NOMO-1 treated with DMSO at 0.1 percent for 48 hours (cell line): Measurements from ENCODE around the gene TMEM132D.
"Not testable (repeated sequence)": the region's sequence is repeated elsewhere in the genome, so short reads cannot be mapped to it uniquely, and the experiment has no call there.

Source experiments
- DNase-seq: peaks from one replicate; lab custom pipeline; 2025; ENCODE audit not compliant: unreplicated experiment; lab: John Stamatoyannopoulos, UW

TMEM132D gene

DNA sequence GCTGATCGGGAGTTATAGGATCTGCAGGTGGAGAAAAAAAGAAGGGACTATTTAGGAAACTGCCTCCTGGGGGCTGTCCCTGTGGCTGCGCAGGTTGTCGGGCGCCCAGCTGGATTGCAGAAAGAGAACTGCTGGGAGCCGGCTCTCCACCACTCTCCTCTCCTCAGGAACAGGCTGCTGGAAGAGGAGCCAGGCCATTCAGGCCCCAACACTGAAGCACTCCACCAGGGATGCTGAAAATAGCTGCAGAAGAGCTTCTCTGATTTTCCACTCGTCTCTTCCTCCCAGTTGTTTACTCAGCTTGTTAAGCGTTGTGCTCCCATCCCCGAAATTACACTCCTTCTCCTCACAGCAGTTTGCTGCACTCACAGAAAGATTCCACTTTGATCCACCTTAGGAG is 703.2 kb downstream of the TMEM132D start:
- no peak for DNase-seq

DNA sequence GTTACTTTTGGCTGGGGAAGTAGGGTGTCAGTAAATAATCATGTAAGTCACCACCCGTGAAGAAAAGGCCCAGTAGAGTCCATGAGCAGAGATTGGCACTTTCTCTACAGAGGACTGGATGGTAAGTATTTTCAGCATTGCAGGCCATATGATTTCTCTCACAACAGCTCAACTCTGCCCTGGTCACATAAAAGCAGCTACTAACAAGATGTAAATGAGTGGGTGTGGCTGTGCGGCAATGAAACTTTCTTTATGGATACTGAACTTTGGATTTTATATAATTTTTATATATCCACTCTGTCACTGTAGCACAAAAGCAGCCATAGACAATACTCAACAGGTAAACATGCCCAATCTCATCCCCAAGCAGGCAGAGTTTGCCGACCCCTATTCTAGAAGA is 706.9 kb downstream of the TMEM132D start:
- DNase-seq, result no peak

DNA sequence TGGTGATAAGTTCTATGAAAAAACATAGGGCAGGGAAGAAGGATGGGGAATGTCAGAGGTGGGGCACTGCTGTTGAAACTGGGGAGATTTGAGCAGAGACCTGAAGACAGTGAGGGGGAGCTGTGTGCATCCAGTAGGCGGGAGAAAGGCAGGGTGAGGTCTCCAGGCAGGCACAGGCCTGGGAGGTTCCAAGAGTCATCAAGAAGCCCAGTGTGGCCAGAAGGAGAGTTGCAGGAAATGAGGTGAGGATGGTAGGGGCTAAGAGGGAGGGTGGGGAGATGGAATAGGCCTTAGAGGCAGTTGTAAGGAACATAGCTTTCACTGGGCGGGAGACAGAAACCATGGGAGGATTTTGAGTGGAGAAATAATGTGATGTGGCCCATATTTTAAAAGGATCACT is 708.7 kb downstream of the TMEM132D start:
- DNase-seq, result no peak

DNA sequence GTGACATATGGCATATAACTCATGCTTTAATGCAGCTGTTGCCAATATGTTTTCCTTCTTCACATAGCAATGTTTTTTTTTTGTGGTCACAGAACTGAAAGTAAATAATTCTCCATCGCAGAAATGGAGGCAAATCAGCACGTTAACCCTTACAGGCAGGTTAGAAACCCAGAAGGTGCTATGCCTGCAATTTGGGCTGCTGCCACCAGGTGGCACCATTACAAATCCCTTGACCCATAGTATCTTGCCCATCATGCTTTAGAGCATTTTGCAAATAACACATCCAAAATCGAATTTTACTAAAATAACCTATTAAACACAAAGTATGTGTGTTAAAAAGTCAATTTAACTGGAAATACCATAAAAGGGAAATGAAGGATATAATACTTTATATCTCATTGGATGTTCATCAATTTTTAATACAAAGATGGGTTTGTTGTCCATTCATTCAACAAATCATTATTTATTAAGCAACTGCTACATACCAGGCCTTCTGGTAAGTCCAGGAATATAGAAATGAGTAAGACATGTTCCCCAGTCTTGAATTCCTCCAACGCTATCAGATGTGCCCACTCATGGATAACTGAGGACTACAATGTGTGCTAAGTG is 710.5 kb downstream of the TMEM132D start:
- no peak for DNase-seq

DNA sequence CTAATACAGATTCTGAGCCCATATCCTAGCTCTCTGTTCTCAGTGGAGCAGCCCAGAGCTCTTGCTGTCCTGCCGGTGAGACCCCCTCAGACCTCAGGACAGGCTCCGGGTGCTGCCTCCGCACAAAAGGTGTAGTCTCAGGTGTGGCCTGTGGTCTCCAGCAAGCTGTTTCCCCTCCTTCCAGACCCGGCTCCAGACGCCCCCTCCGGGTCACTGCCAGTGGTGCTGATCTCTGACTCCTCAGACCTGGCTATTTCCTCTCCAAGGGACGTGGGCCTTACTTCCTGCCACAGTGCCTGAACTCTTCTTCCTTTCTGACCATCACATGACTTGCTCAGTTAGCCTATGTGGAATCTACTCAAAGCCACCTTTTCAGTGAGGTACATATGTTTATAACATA is 713.0 kb downstream of the TMEM132D start:
- DNase-seq, result no peak

DNA sequence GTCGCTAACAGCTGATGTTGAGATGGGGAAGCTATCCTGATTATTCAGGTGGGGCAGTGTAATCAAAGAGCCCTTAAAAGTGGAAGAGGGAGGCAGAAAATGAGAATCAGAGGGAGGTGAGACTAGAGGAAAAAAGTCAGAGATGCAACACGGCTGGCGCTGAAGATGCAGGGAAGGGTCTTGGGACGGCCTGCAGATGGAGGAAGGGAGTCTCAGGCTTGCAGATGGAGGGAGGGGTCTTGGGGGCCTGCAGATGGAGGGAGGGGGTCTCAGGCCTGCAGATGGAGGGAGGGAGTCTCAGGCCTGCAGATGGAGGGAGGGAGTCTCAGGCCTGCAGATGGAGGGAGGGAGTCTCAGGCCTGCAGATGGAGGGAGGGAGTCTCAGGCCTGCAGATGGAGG is 713.9 kb downstream of the TMEM132D start:
- DNase-seq, result not testable (repeated sequence)

DNA sequence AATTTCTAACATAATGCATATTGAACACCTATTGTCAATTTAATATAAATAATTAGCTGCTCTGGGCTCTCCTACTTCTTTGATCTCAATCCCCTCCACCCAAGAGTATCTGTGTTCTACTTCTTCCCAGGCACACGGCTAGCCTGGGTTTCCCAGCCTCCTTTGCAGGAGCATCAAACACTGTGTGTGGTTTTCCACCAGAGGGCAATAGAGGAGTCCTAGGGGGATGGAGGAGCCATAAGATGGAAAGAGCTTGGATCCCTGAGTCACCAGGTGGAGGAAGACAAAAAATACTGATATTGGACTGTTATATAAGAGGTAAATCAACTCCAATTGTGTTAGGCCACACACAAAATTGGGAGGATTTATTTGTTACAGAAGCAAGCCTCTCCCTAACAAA is 716.9 kb downstream of the TMEM132D start:
- DNase-seq, result no peak

DNA sequence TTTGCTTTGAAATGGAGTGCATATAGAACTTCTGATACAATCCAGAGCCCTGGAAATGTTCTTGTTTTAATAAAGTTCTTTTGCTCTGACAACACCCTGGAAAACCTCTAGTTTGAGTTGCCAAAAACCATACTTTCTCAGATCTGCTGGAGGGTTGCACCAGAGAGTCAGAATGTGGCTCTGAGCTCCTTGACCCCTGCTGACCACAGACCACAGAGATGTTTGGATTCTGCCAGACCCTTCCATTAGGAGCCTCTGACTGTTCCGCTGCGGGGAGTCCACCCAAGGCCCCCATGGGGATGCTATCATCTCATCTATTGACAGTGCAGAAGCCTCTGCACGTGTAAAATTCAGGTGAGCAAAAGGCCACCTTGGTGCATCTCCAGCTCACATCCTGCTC is 718.0 kb downstream of the TMEM132D start:
- DNase-seq, result no peak

DNA sequence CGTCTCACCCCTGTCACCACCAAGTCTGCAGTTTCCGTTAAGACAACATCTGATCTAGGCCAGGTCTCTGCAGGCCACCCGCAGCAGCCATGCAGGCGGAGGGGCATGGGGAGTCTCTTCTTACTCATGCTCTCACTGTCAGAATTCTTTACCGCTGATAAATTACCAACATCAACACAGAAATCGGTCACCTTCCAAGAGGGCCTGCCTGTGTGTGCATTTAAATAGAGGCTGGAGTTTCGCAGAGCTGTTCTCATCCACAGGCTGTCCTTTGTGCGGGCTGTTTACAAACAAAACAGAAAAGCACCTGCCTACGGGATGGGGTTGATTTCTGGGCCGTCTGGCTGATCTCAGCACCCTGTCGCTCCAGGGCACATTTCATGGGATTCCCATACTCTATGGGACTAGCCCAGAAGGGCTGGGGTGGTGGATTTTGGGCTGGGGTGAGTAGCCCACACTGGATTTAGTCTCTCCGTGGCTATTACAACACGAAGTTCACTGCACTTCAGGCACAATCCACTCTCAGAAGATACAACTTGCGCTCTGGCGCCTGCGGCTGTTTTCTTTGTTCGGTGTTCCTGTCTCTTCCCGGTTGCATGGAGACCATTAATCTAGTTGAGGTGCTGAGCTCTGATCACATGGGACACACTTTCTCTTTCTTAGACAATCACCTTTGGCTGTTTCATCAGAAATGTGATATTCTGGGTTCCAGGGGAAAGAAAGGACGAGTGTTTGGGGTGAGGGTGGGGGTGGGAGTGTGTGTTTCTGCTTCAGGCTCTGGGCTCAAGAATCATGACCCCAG is 719.5 kb downstream of the TMEM132D start:
- no peak for DNase-seq

DNA sequence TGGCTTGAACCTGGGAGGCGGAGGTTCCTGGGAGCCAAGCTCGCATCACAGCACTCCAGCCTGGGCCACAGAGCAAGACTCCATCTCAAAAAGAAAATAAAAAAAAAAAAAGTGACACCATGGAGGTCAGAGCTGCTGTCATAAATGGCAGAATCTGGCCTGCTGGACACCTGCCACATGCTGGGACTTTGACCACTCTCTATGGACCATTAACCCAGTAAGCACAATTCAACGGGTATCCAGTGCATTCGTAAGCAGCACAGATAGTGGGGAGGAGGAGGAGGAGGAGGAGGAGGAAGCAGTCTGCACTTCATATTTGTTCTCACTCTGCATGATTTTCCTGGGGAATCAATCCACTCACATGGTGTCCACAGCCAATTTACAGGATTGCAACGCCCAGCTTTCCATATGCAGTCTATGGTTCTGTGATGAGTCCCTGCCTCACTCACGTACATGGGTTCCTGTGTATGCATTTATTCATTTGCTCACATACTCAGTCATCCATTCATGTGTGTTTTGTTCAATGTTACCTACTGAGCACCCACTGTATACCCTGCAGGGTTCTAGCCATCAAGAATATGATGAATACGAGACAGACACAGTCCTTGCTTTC is 723.8 kb downstream of the TMEM132D start:
- no peak for DNase-seq

DNA sequence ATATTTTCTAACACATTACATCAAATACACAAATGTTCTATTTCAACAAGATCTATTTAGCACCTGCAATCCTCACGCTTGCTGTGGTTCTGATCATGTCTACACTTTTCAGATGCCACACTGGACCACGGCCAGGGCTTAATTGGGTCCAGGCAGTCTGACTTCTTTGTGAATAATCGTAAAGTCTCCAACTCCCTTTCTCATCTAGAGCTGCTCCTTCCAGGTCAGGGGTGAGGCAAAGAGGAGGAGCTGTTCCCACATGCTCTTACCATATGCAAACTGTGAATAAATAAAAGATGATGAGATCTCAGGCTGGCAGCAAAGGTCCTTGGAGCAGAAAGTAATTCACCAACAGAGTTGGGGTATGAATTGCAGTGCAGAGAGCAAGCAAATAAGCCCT is 733.9 kb downstream of the TMEM132D start:
- no peak for DNase-seq

DNA sequence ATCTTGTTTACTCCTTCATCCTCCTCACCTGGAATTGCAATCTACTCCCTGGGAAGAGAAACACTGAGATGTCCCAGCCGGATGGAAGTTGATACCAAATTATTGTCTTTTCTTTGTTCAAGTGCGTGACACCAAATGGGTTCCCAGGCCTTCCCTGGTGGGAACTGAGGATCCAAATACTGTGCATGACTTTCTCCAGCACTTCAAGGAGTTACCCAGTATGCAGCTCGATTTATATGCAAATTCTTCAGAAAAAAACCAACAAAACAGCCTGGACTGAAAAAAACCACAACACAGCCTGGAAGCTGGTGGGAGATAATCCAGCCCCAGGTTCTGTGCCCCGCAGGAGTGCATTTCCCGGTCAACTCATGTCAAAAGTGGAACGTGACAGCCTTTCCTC is 740.0 kb downstream of the TMEM132D start:
- DNase-seq, result no peak

DNA sequence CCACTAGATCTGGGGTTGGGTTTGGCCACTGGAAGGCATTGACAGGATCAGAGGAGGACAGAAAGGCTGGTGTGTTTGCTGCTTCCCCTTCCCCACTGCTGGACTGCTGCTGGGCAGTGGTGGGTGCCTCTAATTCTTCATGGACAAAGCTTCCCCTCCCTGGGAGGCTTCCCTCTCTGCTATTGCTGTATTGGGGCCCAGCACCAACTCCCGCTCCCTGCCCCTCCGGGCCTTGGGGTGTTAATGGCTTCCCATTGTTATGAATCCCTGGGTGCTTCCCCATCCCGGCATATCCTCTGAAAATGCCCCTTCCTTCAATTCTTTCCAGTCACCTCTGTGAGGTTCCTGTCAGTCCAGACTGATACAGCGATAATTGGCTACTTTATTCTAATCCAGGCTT is 740.4 kb downstream of the TMEM132D start:
- DNase-seq, result no peak

DNA sequence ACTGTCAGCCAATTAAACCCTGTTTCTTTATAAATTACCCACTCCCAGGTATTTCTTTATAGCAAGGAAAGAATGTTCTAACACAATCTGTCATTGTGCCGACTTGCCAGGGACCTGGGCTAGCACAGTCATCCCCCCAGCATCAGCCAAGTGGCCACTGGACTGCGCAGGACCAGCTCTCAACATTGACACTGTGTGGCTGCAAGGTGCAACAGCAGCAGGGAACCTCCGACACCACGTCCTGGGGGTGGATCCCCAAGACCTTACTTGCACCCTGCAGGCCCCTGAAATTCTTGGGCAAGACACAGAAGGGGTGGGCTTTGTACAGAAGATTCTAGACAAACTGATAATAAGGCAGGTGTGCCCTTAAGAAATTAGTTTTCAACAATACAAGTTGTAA is 741.0 kb downstream of the TMEM132D start:
- DNase-seq, result no peak

DNA sequence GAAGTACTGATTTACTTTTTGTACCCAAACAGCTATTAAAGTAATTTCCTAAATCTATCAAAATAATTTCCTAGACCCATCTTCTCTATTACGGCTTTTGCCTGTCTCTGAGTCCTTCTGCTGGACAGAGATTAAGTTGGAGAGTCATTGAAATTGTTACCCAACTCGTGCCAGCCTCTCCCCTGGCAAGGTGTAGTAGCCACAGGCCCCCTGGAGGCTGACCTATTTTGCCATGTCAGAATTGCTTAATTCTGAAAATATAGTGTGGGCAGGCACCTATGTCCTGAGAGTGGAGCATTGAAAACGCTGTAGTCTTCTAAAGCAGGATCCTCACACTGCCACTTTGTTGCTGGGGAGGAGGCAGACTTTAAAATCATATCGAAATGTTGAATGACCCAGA is 742.3 kb downstream of the TMEM132D start:
- DNase-seq, result no peak

DNA sequence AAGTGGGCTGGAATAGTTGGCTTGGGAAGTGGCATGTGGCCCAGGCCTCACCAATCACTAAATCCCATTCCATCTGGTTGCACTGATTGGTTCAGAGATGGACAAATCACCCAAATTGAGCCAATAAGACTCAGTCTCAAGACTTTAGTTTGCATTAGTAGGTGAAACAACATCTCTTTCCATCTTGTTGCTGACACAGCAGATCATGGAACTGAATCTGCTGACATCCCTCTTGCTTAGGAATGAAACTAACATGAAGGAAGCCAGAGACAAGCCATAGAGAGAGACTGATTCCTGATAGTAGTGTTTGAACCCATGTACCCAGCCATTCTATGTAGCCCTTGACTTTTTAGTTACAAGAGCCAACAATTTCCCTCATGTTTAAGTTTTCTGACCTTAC is 743.5 kb downstream of the TMEM132D start:
- no peak for DNase-seq

DNA sequence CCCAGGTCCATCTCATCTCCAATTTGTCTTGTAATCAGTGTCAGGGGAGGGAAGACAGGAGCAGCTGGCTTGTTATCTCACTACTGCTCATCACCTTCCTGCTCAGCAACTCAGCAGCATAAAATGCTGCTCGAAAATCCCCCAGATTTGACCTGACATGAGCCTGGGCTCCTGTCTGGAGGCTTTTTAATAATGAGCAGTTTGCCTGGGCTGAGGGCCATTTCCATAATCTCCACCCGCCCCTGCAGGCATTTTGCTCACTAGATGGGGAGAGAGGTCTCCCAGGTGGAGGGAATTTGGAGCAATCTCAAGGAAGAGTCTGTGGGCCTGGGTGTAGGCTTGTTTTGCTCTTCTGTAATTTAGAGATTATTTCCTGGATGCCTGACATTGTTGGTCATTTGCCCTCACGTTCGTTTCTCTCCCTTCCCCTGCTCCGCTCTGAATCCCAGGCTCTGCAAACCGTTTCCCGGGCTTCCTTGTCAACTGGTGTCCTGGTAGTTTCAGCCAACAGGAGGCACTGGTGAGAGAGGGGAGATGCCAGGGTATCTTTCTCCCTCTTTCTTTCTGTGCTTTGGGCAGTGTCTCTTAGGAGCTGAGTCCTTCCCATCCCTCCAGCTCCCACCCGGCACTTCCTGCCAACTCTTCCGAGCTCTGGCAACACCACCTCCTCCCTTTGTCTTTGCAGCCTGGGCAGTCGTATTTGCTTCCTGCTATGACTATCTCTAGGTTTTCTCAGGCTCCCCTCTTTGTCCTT is 751.3 kb downstream of the TMEM132D start:
- no peak for DNase-seq

DNA sequence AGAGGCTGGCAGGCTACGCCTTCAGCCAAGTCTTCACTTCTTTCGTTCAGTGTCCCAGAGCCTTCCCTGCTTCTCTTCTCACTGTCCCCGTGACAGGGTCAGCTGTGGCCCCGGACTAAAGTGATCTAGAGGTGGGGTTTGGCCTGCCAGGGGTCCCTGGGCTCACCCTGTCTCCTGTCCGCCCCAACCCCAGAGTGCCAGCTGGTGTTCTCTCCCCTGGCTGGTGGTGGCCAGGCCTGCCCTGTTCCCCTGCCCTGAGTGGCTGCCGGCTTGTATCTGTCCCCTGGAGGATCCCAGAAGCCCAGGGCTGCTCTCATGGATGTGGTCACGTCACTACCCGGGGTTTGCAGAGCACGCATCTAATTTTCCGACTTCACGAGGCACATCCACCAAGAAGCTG is 753.1 kb downstream of the TMEM132D start:
- DNase-seq, result no peak

DNA sequence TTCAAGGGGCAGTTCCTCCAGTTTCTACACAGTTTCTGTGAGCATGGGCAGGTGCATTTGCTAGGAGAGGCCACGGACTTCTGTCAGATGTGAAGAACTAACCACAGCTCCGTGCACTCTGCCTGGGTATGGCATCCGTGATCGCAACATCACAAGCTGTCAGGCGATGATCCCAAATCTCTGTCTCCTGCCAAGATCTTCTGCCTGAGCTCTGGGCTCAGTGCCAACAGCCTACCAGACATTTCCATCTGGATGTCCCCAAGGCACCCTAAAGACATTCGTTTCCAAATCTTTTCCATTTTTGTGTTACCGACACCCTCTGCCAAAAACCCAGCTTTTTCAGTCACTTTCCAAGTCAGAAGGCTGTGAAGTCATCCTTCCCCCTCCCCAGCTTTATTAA is 758.4 kb downstream of the TMEM132D start:
- DNase-seq, result no peak

DNA sequence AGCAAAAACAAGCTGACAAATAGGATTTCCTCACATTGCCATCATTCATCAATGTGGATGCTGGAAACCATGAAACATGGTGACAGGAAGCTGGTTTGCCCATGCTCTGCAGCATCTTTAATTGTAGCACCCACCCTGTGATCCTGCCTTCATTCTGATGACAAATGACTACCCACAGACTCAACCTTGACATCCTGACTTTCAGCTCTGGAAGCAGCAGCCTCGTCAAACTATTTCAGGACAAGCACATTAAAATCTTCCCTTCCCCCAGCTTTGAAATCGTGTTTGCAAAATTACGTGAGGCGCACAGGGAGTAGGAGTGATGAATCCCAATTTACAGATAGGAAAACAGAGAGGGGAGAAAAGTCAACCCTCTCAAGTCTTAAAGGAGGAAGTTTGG is 765.0 kb downstream of the TMEM132D start:
- DNase-seq, result no peak

DNA sequence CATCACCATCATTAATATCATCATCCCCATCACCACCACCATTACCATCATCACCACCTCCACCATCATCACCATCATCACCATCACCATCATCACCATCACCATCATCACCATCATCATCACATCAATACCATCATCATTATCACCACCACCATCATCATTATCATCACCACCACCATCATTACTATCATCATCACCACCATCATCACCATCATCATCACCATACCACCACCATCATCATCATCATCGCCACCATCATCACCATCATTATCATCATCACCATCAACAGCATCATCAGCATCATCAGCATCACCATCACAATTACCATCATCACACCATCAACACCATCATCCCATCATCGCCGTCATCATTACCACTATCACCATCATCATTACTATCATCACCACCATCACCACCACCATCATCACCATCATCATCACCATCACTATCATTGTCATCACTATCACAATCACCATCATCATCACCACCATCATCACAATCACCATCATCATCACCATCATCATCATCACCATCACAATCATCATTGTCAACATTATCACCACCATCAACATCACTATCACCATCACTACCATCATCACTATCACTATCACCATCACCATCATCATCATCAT is 767.0 kb downstream of the TMEM132D start:
- no peak for DNase-seq
